Type B pancreatic cell (in vitro differentiated cells): ENCODE results near the gene EFEMP2. TPM values are rescaled to one million over a fixed set of nuclear protein-coding genes. Genes with fewer than 3 reads are reported as not detected.

Experiments used
- DNase-seq: peaks from one replicate; pipeline ENCODE4 v3.0.0; 2021; ENCODE audit warnings: mixed read lengths; ENCODE audit not compliant: unreplicated experiment; ENCODE audit errors: extremely low spot score
- H3K27ac Mint-ChIP-seq: 2 replicates; pipeline ENCODE4 v1.8.0; 2021; ENCODE audit warnings: mild to moderate bottlenecking, mixed read lengths
- H3K27me3 Mint-ChIP-seq: 2 replicates; pipeline ENCODE4 v1.8.0; 2021; ENCODE audit warnings: mixed read lengths
- H3K36me3 Mint-ChIP-seq: 2 replicates; pipeline ENCODE4 v1.8.0; 2021; ENCODE audit warnings: mixed read lengths
- H3K4me1 Mint-ChIP-seq: one replicate; pipeline ENCODE4 v1.8.0; 2021; ENCODE audit warnings: mixed read lengths; ENCODE audit not compliant: unreplicated experiment
- H3K4me3 Mint-ChIP-seq: 2 replicates; pipeline ENCODE4 v1.8.0; 2021; ENCODE audit warnings: mild to moderate bottlenecking, mixed read lengths
- H3K9me3 Mint-ChIP-seq: 2 replicates; pipeline ENCODE4 v1.8.0; 2021; ENCODE audit warnings: mixed read lengths
- total RNA-seq: library from RNA; stranded (reverse); gene quantifications from 2 replicates; pipeline ENCODE4 v1.2.1, GENCODE V29; 2021; ENCODE audit warnings: low replicate concordance
- TF ChIP-seq, protein P1 (sequence below): fragments of 200-600 bp; sonication (generic); conservative IDR thresholded peaks from 2 replicates; pipeline ENCODE4 v1.5.0; 2021; ENCODE audit warnings: antibody characterized with exemption, mild to moderate bottlenecking

The EFEMP2 gene
- total RNA-seq, 1 donor from 2014 or later, result 24.5 TPM

- Mint-ChIP-seq H3K4me1 (peaks cover 12% of the 10 kb centered on the region), H3K27ac (peak overlapping the region; percentile 78), H3K9me3 (no peaks in the 10 kb centered on the region), H3K4me3 (peak overlapping the region; percentile 69), H3K36me3 (no peaks in the 10 kb centered on the region), H3K27me3 (peaks cover 5% of the 10 kb centered on the region)
- DNase-seq, result no peak
- TF ChIP-seq, protein P1, sequence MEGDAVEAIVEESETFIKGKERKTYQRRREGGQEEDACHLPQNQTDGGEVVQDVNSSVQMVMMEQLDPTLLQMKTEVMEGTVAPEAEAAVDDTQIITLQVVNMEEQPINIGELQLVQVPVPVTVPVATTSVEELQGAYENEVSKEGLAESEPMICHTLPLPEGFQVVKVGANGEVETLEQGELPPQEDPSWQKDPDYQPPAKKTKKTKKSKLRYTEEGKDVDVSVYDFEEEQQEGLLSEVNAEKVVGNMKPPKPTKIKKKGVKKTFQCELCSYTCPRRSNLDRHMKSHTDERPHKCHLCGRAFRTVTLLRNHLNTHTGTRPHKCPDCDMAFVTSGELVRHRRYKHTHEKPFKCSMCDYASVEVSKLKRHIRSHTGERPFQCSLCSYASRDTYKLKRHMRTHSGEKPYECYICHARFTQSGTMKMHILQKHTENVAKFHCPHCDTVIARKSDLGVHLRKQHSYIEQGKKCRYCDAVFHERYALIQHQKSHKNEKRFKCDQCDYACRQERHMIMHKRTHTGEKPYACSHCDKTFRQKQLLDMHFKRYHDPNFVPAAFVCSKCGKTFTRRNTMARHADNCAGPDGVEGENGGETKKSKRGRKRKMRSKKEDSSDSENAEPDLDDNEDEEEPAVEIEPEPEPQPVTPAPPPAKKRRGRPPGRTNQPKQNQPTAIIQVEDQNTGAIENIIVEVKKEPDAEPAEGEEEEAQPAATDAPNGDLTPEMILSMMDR, result no peak
Observed at GRCh38 chr11:65870706-65871681, 1.6 kb downstream of the EFEMP2 start.

GRCh38 chr11:65870307-65870658 lies 2.3 kb downstream of the EFEMP2 start:
- Mint-ChIP-seq H3K4me3 (peak overlapping the region; percentile 61), H3K36me3 (no peaks in the 10 kb centered on the region), H3K4me1 (peaks cover 12% of the 10 kb centered on the region), H3K27me3 (peaks cover 5% of the 10 kb centered on the region), H3K9me3 (no peaks in the 10 kb centered on the region), H3K27ac (peak overlapping the region; percentile 78)
- TF ChIP-seq, protein P1, result no peak
- no peak for DNase-seq

DNA sequence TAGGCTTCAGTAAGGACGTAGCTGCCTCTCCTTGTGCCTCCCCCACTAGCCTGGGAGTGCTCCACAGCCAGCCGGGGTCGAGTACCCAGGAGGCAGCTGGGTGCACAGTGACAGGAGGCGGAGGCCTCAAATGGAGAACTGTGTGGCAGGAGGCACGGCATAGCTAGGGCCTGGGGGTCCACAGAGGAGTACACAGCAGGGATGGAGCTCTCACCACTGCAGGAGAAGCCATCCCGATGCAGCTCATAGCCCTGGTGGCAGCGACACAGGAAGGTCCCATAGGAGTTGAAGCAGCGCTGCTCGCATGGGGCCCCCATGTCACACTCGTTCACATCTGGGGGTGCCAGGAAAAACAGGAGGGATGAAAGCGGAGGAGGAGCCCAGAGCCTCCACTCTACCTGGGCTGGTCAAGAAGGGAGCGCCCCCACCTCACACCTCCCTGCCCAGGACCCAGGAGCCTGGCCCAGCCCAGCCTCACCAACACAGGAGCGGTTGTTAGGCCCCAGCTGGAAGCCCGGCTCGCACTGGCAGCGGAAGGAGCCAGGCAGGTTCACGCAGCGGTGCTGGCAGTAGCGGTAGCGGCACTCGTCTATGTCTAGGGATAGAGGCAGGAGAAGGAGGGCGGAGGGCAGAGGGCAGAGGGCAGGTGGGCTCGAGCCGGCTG lies 2.8 kb downstream of the EFEMP2 start:
- Mint-ChIP-seq H3K36me3 (no peaks in the 10 kb centered on the region), H3K27ac (peak overlapping the region; percentile 56), H3K27me3 (peaks cover 5% of the 10 kb centered on the region), H3K9me3 (no peaks in the 10 kb centered on the region), H3K4me1 (peaks cover 12% of the 10 kb centered on the region), H3K4me3 (peak overlapping the region; percentile 36)
- DNase-seq, result no peak
- TF ChIP-seq, protein P1, result no peak

DNA sequence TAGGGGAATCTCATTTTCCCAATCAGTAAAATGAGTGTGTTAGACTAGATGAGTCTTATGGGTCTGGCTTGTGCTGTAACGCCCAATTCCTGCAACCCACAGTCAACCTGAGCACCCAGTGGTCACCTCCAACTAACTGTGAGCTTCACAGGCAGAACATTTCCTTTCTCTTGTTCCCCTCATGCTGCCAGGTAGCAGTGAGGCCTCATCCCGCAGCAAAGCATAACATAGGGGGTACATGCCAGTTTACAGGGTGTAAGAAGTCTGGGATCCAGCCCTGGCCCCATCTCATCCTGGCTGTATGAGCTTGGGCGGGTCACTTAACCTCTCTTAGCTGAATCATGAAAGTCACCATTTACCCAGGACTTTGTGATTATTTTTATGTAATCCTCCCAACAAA lies 3.7 kb downstream of the EFEMP2 start:
- Mint-ChIP-seq H3K36me3 (no peaks in the 10 kb centered on the region), H3K27me3 (peaks cover 5% of the 10 kb centered on the region), H3K9me3 (no peaks in the 10 kb centered on the region), H3K4me3 (no peak overlapping the region), H3K27ac (peak overlapping the region; percentile 56), H3K4me1 (peaks cover 12% of the 10 kb centered on the region)
- no peak for DNase-seq
- TF ChIP-seq, protein P1, result no peak

GRCh38 chr11:65868076-65868667 lies 4.4 kb downstream of the EFEMP2 start:
- peak overlapping the region; percentile 37 for H3K27ac Mint-ChIP-seq

More at GRCh38 chr11:65868076-65868667, 4.4 kb downstream of the EFEMP2 start:
- Mint-ChIP-seq H3K36me3 (no peaks in the 10 kb centered on the region), H3K4me3 (peak overlapping the region; percentile 79), H3K27me3 (peaks cover 3% of the 10 kb centered on the region), H3K4me1 (peaks cover 11% of the 10 kb centered on the region), H3K9me3 (no peaks in the 10 kb centered on the region)
- TF ChIP-seq, protein P1, result no peak
- no peak for DNase-seq
